ENCODE data around the gene TNRC6C.
"Not testable (repeated sequence)": the region's sequence is repeated elsewhere in the genome, so short reads cannot be mapped to it uniquely, and the experiment has no call there.

Gene TNRC6C

DNA sequence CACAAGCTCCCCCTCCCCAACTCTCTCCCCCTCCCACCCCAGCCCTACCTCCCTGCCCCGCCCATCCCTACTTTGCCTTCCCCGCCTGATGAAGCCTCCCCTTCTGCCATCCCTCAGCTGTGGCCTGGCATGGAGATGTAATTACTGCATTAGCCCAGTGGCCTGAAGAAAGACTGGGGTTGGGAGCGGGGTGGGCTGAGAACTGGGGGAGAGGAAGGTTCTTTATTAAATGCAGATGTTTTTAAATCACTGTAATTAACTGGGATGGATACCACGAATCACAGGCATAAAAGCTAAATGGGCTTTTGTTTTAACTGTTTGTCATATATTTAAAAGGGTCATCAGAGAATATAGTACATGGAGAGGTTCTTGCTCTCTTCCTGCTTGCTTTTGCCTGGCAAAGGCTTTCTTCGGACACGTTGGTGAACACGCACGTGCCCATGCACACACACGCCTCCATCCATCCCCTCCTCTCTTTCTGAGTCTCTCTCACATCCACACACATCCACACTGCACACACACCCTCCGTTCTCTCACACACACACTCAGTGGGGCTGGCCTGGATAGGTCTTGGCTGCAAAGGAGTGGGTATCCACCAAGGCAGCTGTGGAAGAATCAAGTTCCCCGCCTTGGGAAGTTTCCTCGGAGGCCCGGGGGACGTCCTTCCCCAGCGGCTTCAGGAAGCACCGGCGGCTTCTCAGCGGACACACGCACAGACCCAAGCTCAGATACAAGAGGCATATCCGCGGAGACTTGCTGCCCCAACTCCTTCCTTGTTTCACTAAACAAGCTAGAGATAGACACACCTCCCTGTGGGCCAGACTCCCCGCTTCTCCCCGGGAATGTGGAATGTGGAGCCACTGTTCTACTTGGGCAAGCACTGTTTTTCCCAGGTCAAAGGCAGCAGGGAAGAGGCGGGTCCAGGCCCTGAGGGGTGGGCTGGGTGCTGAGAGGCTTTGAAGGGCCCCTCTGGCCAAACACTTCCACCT is 27.4 kb upstream of the TNRC6C start:
- DNase-seq (ENCODE audit: low read depth in 2 of 2): no peak

DNA sequence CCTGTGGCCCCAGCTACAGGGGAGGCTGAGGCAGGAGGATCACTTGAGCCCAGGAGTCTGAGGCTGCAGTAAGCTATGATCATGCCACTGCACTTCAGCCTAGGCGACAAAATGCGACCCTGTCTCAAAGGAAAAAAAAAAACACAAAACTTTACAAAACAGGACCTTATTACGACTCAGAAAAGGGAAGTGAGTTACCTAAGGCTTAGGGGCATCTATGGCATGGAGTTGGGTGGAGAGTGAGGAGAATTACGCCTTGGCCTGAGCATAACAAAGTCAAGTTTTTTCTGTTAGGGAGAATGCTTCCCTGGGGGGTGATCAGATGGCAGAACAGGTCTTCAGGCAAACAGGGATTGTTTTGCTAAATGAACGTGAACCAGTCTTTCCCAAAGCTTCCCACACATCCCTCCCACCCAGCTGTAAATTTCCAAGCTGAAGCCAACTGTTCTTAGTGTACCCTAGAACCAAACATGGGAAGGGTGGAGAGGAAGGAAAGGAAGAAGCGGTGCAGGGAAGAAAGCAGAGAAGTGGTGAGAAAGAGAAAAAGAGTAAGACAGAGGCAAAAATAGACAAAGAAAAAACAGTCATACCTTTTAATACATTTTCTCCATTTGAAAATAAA is 24.6 kb upstream of the TNRC6C start:
- DNase-seq (ENCODE audit: low read depth in 2 of 2): no peak

DNA sequence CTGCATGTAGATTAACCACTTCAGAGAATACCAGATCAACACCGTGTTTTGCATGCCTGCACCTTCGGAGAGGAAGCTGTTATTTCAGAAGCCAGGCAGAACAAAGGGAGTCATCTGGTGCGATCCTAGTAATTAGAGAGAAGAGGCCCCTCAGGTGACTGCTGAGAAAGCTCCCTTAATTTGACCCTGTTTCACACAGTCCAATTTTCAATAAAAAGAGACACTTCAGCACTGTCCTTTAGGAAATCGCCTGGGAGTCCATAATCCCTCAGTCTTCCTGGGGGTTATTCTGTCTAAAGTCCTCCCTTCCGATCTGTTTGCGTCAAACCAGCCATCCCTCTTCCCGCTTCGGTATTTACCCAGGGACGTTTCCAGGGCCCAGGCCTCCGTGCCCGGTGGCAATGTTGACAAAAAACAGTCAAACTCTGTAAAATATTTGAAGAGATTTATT is 23.4 kb upstream of the TNRC6C start:
- DNase-seq (ENCODE audit: low read depth in 2 of 2): no peak

DNA sequence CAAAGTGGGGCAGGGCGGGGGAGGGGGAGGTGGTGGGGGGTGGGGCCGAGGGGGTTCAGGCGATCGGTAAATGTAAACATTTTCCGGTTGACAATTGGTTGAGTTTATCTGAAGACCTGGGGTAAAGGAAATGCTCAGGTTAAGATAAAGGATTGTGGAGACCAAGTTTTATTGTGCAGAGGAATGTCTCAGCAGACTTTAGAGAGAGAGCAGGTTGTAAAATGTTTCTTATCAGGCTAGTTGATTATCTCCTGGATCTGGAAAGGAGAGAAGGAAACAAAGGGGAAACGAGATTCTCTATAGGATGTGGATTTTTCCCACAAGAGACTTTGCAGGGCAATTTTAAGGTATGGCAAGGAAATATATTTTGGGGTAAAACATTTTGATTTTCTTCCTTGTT is 22.8 kb upstream of the TNRC6C start:
- DNase-seq (ENCODE audit: low read depth in 2 of 2): not testable (repeated sequence)

DNA sequence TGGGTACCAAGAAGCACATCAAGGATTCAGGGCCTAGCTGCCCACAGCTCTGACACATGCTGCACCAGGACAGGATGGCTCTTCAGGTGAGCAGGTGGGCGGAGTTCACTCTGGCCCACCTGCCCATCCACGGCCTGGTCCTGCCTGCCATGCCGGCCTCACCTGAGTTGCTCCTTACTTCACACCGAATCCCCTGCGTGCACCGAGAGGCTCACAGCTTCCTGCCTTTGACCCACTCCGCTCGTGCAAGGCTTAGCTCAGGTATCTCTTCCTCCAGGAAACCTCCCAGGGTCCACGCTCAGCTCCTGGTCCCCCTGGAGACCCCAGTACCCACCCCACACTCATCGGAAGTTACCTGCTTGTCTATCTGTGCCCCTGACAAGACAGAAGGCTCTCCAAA is 21.6 kb upstream of the TNRC6C start:
- DNase-seq (ENCODE audit: low read depth in 2 of 2): no peak

DNA sequence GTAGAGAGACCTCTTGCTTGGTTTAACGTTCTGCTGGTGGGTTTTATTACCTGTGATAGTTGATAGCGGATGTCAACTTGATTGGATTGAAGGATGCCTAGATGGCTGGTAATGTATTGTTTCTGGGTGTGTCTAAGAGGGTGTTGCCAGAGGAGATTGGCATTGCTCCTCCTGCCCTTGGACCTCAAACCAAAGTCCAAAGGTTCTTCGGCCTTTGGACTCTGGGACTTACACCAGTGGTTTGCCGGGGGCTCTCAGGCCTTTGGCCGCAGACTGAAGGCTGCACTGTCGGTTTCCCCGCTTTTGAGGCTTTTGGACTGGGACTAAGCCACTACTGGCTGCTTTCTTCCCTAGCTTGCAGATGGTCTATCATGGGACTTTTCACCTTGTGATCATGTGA is 17.5 kb upstream of the TNRC6C start:
- no peak for DNase-seq (ENCODE audit: low read depth in 2 of 2)

DNA sequence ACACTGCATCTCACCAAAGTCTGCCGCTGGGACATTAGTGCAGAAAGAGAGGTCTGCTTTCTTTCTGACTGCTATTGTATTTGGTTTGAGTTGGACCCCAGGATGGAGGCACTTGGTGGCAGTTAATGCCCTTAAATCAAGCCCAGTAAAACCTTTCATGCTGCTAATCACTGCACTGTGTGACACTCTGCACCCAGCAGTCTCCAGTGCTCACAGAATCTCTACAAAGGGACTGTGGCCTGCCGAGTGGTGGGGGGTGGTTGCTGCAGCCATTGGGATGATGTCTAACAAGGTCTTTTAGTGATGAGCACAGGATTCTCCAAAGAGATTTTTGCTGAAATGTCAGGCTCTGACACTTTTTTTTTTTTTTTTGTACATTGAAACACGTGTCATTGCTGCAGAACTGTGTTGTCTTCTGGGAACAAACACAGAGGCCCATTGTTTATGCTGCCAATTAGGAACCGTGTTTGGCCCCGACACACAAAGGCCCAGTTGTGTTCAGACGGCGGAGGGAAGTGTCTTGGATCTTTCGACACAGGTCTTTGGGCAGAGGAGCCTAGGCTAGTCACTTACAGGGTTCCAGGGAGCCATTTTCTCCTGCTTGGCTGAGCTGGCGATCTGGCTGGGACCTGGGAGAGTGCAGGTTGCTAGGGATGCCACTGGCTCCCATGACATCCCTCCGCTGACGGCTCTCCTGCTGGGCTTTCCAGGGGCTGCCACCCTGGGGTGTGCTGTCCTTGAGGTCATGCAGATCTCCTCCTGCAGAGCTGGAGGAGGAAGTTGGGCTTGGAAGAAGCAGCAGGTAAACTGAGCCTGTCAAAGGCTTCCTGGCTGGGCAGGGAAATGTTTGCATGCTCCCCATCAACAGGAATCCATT is 16.2 kb upstream of the TNRC6C start:
- no peak for DNase-seq (ENCODE audit: low read depth in 2 of 2)

DNA sequence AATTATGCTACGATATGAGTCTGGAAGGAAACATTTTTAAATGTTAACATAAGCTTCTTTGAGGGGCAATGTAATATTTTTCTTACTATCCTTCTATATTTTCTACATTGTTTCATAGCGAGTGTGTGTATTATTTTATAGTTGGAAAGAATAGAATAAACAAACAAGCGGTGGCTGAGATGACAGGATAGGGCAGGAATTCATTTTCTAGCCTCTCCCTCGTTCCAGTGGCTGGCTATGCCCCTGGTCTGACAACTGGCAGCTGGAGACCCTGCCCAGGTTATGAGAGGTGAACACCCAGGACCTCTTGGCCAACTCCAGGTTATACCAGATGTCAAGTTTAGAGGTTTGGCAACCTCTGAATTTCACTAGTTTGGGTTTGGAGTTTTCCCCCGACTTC is 14.5 kb upstream of the TNRC6C start:
- DNase-seq (ENCODE audit: low read depth in 2 of 2): no peak

DNA sequence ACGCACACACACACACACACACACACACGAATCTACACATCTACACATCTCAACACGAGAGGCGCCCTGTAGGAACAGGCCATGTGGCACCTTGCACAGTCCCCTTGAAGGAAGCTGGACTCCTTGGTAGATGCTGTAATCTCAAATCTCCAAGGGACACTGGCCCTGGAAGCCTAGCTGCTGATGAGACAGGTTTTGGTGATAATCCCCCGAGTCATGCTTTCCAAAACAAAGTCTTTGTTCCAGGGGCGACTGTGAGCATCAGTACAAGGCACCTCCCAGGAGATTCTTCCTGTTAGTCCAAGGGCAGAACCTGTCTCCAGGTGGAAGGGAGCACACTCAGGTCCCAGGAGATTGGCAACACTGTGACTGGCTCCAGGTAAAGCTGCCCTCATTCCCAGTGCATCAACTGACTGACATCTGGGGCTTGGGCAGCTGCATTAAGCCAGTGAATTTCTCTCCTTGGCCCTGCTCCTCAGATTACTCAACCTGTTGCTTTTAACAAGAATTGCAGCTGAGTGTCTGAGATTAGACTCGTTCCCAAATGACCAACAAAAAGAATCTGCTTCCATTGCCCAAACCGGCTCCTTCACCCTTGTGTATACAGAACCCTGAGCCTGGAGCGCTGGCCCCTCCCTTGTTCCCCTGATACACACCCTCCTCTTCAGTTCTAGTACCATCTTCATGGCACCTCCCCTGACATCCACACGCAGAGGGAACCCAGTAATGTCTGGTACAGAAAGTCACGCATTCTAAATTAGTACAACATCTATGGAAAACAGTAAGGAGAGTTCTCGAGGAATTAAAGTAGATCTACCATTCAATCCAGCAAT is 13.9 kb upstream of the TNRC6C start:
- no peak for DNase-seq (ENCODE audit: low read depth in 2 of 2)

DNA sequence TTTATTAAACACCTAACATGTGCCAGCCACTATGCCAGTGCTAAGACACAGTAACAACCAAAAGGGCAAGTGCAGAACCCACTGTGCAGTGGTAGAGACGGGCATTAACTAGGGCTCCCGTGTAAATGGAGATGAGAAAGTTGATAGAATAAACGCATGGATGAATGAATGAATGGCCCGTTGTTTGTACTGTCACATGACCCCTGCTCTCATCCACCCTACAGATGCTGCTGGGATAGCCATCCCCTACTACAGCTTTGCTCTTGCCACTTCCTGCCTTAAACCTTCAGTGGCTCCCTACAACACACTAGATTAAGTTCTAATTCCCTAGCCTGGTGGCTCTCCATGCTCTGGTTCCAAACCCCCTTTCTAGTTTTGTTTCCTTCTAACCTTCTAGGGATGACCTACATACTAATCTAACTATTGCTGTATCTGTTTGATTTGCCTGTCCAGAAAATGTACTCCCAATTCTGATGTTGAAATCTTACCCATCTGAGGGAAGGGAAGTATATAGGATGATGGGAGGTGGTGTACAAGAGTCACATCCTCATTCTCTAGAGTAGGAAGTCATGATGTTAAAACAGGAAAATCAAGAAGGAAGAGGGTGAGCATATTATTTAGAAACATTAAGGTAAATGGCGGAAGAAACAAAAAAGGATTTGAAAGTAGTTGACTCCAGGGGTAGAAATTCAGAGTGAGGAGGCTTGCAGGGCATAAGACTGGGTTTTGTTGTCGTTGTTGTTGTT is 11.4 kb upstream of the TNRC6C start:
- DNase-seq (ENCODE audit: low read depth in 2 of 2): no peak

DNA sequence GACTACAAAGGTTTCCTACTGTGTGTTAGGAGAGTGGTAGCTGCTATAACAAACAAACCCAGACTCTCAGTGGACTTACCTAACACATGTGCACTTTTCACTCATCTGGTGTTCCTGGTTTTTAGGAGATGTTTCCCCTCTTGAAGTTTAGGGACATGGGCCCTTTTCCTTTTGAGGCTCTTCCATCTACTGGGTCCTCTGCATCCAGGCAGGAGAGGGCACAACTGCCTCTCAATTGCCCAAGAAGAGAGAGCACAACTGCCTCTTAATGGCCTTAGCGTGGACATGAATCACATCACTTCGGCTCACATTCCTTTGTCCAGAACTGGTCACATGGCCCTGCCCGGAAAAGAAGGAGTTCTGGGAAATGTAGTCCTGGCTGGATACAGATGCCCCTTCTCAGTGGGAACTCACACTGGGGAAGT is 9.8 kb upstream of the TNRC6C start:
- DNase-seq (ENCODE audit: low read depth in 2 of 2): no peak

DNA sequence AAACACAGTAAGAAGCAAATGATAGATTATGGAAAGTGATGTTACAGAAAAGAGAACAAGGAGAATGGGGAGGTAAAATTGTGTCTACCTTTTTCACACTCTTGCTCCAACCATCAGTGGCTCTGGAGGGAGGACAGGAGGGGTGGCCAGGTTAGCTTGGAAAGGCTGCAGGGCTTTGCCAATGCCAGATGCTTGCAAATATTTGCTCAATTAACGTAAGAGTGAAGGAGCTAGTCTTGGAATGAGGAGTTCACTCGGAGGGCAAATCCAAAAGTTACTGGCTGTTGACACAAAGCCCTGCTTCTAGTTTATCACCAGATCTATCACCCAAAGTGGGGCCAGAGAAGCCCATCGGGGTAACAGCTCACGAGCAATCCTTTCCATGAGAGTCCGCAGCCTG is 7.4 kb upstream of the TNRC6C start:
- no peak for DNase-seq (ENCODE audit: low read depth in 2 of 2)

DNA sequence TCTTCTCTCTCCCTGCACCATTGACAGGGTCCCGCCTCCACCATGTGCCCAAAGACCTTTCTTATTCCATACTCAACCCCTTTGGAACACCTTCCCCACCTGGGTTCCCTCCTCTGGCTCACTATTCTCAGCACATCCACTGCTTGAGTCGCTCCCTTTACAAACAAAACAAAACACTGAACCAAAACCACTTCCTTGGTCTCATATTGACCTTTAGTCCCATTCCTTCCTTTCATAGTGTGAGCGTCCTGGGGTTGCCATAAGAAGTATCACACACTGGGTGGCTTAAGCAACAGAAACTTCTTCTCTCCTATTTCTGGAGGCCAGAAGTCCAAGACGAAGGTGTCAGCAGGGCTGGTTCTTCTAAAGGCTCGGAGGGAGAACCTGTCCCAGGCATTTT is 6.1 kb upstream of the TNRC6C start:
- DNase-seq (ENCODE audit: low read depth in 2 of 2): no peak

DNA sequence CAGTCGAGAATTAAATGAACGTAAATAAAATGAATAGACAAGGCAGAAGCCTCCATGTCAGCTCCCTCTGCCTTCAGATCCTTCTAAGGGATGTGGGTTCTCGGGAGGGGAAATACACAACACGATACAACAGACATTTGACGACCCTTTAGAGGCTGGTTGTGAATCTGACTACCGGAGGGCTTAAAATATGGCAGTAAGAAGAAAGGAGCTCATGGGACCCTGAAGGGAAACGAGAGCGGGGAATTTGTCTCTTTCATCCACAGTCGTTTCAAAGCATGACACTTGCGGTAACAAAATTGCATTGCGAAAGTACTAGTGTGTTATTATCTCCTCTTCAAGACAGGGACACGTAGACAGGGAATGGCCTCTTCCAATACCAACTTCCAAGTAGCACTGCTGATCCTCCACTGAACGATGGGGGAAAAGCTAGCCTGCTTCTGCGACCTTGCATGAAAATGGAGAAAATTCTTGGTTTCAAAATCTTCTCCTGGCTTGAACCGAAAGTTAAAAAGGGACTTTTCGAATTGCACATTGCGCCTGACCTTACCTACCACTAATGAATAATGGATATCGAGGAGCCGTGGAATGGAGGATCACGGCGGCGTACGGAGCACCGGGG is 1.2 kb upstream of the TNRC6C start:
- DNase-seq (ENCODE audit: low read depth in 2 of 2): no peak

DNA sequence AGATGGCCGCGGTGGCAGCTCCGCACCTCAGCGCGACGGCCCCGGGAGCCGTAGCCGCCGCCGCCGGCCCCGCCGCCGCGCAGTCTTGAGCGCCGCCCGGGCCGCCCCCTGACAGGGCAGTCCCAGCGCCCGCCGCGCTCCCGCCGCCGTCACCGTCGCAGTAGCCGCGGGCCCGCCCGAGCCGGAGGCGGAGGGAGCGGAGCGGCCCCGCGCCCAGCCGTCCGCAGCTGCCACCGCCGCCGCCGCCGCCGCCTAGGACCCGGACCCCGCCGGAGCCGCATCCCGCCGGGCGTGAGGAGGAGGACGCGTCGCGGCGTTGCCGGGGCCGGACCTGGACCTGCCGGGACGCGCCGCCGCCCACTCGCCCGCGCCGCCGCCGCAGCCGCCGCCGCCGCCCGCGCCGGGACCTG is 218 bp downstream of the TNRC6C start:
- peak in 1 of 2 donors; percentile 40 for DNase-seq (ENCODE audit: low read depth in 2 of 2)

DNA sequence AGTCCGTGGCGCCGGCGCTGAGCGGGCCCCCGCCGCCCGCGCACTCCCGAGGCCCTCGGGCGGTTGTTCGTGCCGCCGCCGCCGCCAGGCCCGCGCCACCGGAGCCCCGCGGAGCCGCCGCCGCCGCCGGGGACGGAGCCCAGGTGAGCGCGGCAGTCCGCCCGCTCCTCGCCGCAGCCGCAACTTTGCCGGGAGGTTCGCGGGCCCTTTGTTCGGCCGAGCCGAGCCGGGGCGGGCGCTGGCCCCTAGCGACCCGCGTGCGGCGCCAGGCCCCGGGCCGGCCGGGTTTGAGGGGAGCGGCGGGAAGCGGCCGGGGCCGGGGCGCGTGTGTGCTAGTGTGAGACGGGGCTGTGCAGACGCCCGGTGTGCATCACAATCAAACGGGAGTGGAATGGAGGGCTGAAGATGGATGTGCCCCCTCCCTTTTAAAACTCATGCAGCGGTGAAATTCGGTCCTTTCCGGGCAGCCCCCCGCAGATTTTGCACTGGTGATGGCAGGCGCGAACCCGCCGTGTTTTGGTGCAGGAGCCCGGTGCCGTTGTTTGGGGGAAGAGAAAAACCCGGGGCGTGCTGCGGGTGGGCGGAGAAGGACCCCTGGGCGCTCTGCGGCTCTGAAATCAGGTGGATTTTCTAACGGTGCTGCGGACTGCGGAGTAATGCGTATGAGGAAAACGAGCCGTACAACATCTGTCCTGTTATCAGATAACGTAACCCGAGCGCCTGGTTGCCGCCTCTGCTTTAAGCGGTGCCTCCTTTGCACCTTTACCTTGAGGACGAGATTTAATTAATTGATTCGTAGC is 823 bp downstream of the TNRC6C start:
- peak in 1 of 2 donors; percentile 24 for DNase-seq (ENCODE audit: low read depth in 2 of 2)

DNA sequence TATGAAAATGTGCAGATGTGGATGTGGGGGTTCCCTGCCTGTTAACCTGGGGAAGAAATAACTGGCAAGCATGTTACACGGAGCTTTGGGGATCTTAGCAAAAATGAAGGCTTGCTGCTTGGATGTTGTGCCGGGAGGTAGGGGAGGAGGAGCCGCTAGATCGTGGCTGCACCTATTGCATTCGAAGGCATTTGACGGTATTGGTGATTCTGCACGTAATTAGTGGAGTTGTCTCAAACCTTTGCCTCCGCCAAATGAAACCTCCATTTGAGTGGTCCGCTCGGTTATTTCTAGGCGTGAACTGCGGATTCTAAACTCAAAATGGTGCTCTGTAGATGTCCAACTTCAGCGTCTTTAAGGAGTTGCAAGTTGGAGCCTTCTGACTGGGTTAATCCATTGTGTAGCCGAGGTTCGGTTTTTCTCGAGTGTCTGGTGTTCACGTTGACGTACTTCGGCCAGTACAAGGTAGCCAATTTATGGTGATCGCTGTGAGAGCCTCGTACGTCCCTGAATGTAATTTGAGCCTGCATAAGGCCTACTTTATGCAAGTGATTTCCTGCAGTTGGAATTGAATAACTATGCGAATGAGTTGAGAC is 1.5 kb downstream of the TNRC6C start:
- DNase-seq (ENCODE audit: low read depth in 2 of 2): no peak

DNA sequence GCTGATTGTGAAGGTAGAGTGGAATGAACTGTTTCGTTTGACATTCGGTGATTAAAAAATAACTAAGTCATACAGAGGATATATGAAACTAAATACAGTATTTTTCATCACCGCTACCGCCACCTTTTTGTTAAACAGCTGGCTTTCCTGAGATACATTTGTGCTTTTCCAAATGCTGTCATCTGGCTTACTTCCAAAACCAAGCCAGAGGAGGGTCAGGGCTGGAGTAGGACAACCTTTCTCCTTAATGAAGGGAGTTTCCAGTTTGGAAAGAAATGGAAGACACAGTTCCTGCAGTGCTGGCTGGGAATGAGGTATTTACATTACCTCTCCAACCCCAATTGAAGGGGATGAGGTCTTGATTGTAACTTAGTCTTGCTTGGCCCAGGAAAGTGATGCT is 3.2 kb downstream of the TNRC6C start:
- no peak for DNase-seq (ENCODE audit: low read depth in 2 of 2)

DNA sequence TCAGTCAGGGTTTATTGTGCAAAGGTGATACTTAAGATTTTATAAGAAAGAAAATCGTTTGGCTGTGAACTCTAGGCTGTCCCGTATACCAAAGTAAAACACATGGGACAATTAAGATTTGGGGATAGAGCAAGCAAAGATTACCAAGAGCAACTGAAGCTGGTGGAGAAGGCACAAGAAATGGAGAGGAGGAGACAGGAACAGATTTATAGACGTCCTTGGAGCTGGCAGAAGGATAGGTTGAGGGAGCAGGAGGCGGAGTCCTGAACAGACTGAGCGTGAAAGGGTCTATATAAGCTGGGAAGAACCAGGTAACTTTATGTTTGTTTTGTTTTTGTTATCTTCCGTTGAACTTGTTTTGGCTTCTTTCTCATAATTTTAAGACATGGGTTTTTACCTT is 3.8 kb downstream of the TNRC6C start:
- no peak for DNase-seq (ENCODE audit: low read depth in 2 of 2)
